Measurements from ENCODE around the gene GAA.

Gene GAA
- 13.0 to 38.2 (median 19.5) reads per million in 9 experiments for total RNA-seq

DNA sequence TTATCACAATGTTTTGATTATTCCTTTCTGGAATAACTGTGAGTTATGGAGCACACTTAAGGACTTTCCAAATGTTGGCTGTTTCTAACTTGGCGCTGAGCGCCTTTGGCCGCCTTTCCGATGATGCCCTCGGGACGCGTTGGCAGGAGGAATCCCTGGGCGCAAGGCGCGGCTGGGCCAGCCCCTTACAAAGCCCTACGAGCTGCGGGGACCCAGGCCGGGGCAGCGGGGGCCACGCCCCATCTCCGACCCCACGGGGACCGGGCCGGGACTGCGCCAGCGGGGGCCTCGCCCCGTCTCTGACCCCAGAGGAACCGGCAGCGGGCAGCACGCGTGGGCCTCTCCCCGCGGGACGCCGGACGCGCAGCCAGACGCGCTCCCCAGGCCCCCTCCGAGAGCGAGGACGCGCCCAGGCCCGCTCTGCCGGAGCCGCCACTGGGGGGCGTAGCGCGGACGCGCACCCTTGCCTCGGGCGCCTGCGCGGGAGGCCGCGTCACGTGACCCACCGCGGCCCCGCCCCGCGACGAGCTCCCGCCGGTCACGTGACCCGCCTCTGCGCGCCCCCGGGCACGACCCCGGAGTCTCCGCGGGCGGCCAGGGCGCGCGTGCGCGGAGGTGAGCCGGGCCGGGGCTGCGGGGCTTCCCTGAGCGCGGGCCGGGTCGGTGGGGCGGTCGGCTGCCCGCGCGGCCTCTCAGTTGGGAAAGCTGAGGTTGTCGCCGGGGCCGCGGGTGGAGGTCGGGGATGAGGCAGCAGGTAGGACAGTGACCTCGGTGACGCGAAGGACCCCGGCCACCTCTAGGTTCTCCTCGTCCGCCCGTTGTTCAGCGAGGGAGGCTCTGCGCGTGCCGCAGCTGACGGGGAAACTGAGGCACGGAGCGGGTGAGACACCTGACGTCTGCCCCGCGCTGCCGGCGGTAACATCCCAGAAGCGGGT, at the start of gene GAA:
TSS of gene GAA (plus strand) at position 571 of the 935 bp plus-strand sequence. CDS start 3,006 bp downstream, outside the sequence.
- Mint-ChIP-seq H3K27ac (peak within 1 kb of the TSS; percentile 75 to 93), H3K27me3 (peaks cover 0 to 19% of the 10 kb centered on the region in 2 donors), H3K36me3 (ENCODE audit: insufficient read depth) (peaks cover 12% of the 10 kb centered on the region), H3K9me3 (no peaks in the 10 kb centered on the region), H3K4me3 (peak within 1 kb of the TSS; percentile 89 to 90), H3K4me1 (ENCODE audit: low read depth in 2 of 2) (peaks cover 16 to 20% of the 10 kb centered on the region in 2 donors)
- ATAC-seq (replicated peaks) (peak; percentile 88), DNase-seq (peak; percentile 86 to 93 (median 89))

DNA sequence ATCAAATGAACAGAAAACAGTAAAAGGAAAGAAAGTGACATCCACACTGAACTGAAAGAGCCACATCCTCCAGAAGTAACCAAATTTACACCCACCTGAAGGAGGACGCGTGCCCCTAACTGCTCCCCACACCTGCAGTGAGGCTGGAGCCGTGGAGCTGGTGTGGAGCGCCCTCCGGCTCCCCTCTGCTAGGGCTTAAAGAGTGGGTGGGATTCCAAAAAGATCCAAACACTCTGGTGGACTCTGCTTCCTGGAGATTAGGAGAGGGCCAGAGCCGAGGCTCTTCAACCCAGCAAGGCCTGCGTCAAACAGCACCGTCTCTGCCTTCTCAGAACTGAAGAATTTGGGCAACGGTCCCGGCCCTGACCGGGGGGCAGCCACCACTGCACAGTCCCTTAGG, 49.7 kb upstream of the GAA start:
- H3K27ac Mint-ChIP-seq = no peak overlapping the region
- no peaks in the 10 kb centered on the region for H3K36me3 Mint-ChIP-seq (ENCODE audit: insufficient read depth)
- peaks cover 0 to 17% of the 10 kb centered on the region in 2 donors for H3K27me3 Mint-ChIP-seq
- H3K4me3 Mint-ChIP-seq = no peak overlapping the region
- no peaks in the 10 kb centered on the region for H3K9me3 Mint-ChIP-seq
- no peak for ATAC-seq (replicated peaks)
- H3K4me1 Mint-ChIP-seq (ENCODE audit: low read depth in 2 of 2) = no peaks in the 10 kb centered on the region
- DNase-seq = no peak

DNA sequence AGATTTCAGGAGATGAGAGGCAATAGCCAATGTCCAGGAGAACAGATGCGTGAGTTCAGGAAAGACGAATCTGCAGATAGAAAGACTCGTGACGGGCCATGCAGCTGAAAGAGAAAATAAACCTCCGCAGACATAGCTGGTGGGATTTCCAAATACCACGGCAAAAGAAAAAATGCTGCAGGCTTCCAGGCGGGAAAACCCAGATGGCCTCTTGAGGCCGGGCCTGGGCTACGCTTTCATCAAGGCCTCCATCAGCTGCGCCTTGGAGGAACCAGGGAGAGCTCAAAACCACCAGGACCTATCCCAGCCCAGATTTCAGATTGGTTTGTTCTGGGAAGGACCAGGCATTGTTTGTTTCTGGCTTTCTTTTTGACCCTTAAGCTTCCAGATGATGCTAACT, 48.3 kb upstream of the GAA start:
- Mint-ChIP-seq H3K27me3 (peaks cover 0 to 15% of the 10 kb centered on the region in 2 donors), H3K9me3 (no peaks in the 10 kb centered on the region), H3K4me1 (ENCODE audit: low read depth in 2 of 2) (no peaks in the 10 kb centered on the region), H3K4me3 (no peak overlapping the region), H3K27ac (no peak overlapping the region), H3K36me3 (ENCODE audit: insufficient read depth) (no peaks in the 10 kb centered on the region)
- no peak for DNase-seq
- ATAC-seq (replicated peaks) = no peak

GRCh38 chr17:80055597-80055996, 45.8 kb upstream of the GAA start:
- no peaks in the 10 kb centered on the region for H3K27me3 Mint-ChIP-seq
- H3K9me3 Mint-ChIP-seq = no peaks in the 10 kb centered on the region
- no peak overlapping the region for H3K27ac Mint-ChIP-seq
- H3K4me1 Mint-ChIP-seq (ENCODE audit: low read depth in 2 of 2) = no peaks in the 10 kb centered on the region
- no peaks in the 10 kb centered on the region for H3K36me3 Mint-ChIP-seq (ENCODE audit: insufficient read depth)
- DNase-seq (no peak), ATAC-seq (replicated peaks) (no peak)
- H3K4me3 Mint-ChIP-seq = no peak overlapping the region

- H3K27ac Mint-ChIP-seq = no peak overlapping the region
- H3K36me3 Mint-ChIP-seq (ENCODE audit: insufficient read depth) = no peaks in the 10 kb centered on the region
- no peak for DNase-seq
- H3K4me1 Mint-ChIP-seq (ENCODE audit: low read depth in 2 of 2) = no peaks in the 10 kb centered on the region
- no peaks in the 10 kb centered on the region for H3K9me3 Mint-ChIP-seq
- H3K4me3 Mint-ChIP-seq = no peak overlapping the region
- no peak for ATAC-seq (replicated peaks)
- H3K27me3 Mint-ChIP-seq = no peaks in the 10 kb centered on the region
These were observed 42.9 kb upstream of the GAA start for GRCh38 chr17:80058311-80058955.

GRCh38 chr17:80060644-80061043, 40.7 kb upstream of the GAA start:
- DNase-seq (no peak), ATAC-seq (replicated peaks) (no peak)
- Mint-ChIP-seq H3K4me3 (no peak overlapping the region), H3K27ac (no peak overlapping the region), H3K9me3 (no peaks in the 10 kb centered on the region), H3K27me3 (peaks cover 0 to 9% of the 10 kb centered on the region in 2 donors), H3K4me1 (ENCODE audit: low read depth in 2 of 2) (no peaks in the 10 kb centered on the region), H3K36me3 (ENCODE audit: insufficient read depth) (no peaks in the 10 kb centered on the region)

GRCh38 chr17:80061421-80061820, 40.0 kb upstream of the GAA start:
- no peak overlapping the region for H3K4me3 Mint-ChIP-seq
- no peak for DNase-seq
- ATAC-seq (replicated peaks) = no peak
- no peak overlapping the region for H3K27ac Mint-ChIP-seq
- no peaks in the 10 kb centered on the region for H3K4me1 Mint-ChIP-seq (ENCODE audit: low read depth in 2 of 2)
- H3K36me3 Mint-ChIP-seq (ENCODE audit: insufficient read depth) = no peaks in the 10 kb centered on the region
- H3K27me3 Mint-ChIP-seq = peaks cover 0 to 16% of the 10 kb centered on the region in 2 donors
- H3K9me3 Mint-ChIP-seq = no peaks in the 10 kb centered on the region

GRCh38 chr17:80063830-80064585, 37.4 kb upstream of the GAA start:
- Mint-ChIP-seq H3K27me3 (peaks cover 11 to 33% of the 10 kb centered on the region in 2 donors), H3K36me3 (ENCODE audit: insufficient read depth) (no peaks in the 10 kb centered on the region), H3K27ac (no peak overlapping the region), H3K4me1 (ENCODE audit: low read depth in 2 of 2) (no peaks in the 10 kb centered on the region), H3K4me3 (no peak overlapping the region), H3K9me3 (no peaks in the 10 kb centered on the region)
- DNase-seq (no peak), ATAC-seq (replicated peaks) (no peak)

DNA sequence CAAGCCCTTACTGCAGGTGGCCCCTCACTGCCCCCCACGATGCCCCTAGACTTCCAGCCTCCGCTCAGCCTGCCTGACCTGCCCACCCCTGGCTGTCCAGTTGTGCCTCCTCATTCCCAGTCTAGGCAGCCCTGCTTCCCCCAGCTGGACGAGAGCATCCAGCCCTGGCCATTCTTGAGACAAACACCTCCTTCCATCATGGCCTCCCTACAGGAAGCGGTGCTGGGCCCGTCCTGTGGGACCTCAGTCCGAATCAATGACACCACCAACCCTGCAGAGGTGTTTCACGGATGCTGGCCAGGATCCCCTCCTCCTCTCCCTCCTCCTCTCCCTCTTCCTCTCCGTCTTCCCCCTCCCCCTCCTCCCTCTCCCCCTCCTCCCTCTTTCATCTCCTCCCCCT, 36.7 kb upstream of the GAA start:
- H3K27ac Mint-ChIP-seq = no peak overlapping the region

GRCh38 chr17:80065478-80066170, 35.8 kb upstream of the GAA start:
- ATAC-seq (replicated peaks) (no peak), DNase-seq (no peak)
- Mint-ChIP-seq H3K27ac (no peak overlapping the region), H3K4me3 (no peak overlapping the region), H3K9me3 (no peaks in the 10 kb centered on the region), H3K27me3 (peaks cover 17 to 44% of the 10 kb centered on the region in 2 donors), H3K4me1 (ENCODE audit: low read depth in 2 of 2) (no peaks in the 10 kb centered on the region), H3K36me3 (ENCODE audit: insufficient read depth) (peaks cover 2% of the 10 kb centered on the region)

More for the DNA sequence above, 36.7 kb upstream of the GAA start:
- DNase-seq (no peak), ATAC-seq (replicated peaks) (no peak)
- no peak overlapping the region for H3K4me3 Mint-ChIP-seq
- no peaks in the 10 kb centered on the region for H3K9me3 Mint-ChIP-seq
- H3K27me3 Mint-ChIP-seq = peaks cover 17 to 40% of the 10 kb centered on the region in 2 donors
- H3K36me3 Mint-ChIP-seq (ENCODE audit: insufficient read depth) = no peaks in the 10 kb centered on the region
- no peaks in the 10 kb centered on the region for H3K4me1 Mint-ChIP-seq (ENCODE audit: low read depth in 2 of 2)

GRCh38 chr17:80067393-80067986, 33.9 kb upstream of the GAA start:
- H3K9me3 Mint-ChIP-seq = no peaks in the 10 kb centered on the region
- peaks cover 2% of the 10 kb centered on the region for H3K36me3 Mint-ChIP-seq (ENCODE audit: insufficient read depth)
- no peaks in the 10 kb centered on the region for H3K4me1 Mint-ChIP-seq (ENCODE audit: low read depth in 2 of 2)
- H3K4me3 Mint-ChIP-seq = no peak overlapping the region
- H3K27me3 Mint-ChIP-seq = peaks cover 17 to 44% of the 10 kb centered on the region in 2 donors
- no peak overlapping the region for H3K27ac Mint-ChIP-seq
- no peak for DNase-seq
- ATAC-seq (replicated peaks) = no peak

DNA sequence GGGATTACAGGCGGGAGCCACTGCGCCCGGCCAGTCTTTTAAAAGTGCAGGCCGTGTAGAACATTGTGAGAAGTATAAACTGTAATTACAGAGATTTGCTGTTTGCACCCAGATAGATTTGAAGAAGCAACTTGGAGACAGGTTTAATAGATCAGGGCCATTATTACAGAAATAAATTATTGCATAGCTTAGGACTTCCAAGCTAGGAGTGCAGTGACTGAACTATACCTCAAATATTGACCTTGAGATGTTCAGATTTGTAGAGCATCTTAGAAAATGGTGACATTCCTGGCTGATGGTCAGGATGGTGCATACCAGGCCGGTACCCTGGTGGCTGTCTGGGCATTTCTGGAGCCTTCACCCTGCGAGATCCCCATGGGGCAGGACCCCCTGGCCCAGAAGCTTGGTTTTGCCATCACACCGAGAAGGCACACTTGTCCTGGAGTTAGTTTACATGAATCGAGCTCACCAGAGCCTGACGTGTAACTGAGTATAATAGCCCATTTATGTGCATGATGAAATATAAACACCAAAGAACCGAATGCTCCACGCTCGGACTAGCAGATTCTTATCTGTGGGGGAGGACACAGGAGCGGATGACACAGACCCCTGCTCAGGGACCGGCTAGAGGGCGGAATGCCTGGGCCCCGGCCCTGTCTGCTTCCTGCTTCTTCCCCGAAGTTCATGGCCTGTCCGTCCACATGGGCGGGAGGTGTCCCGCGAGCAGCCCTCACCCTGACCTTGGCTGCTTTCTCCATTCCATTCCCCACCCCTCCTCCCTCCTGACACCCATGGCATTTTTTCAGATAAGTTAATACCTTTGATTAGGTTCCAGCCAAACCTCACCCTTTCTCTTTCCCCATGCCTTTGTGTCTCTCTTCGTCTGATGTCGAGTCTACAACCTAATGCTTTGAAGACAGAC, 32.8 kb upstream of the GAA start:
- peaks cover 17 to 47% of the 10 kb centered on the region in 2 donors for H3K27me3 Mint-ChIP-seq
- H3K4me3 Mint-ChIP-seq = no peak overlapping the region
- DNase-seq = no peak
- no peak overlapping the region for H3K27ac Mint-ChIP-seq
- H3K36me3 Mint-ChIP-seq (ENCODE audit: insufficient read depth) = peaks cover 2% of the 10 kb centered on the region
- H3K9me3 Mint-ChIP-seq = no peaks in the 10 kb centered on the region
- no peak for ATAC-seq (replicated peaks)
- H3K4me1 Mint-ChIP-seq (ENCODE audit: low read depth in 2 of 2) = no peaks in the 10 kb centered on the region
